A673 (cell line): ENCODE data around the gene CREB3L1. TPM values are rescaled to one million over a fixed set of nuclear protein-coding genes. Genes with fewer than 3 reads are reported as not detected.

Experiments used
- BruUV-seq: library from RNA; stranded (reverse); fragments of 400-500 nt; replicated peaks from 2 replicates; lab custom pipeline; 2021; lab: Mats Ljungman, UMichigan
- CTCF ChIA-PET: fragments of 300-600 bp; sonication (Branson Sonifier 250); formaldehyde crosslinking; loops from one replicate; lab custom pipeline; 2022; ENCODE audit warnings: antibody characterized with exemption; lab: Charles Lee
- POLR2A ChIA-PET: fragments of 300-600 bp; sonication (Branson Sonifier 250); formaldehyde crosslinking; loops from one replicate; lab custom pipeline; 2022; ENCODE audit warnings: antibody characterized with exemption; ENCODE audit not compliant: low non-redundant PET; lab: Charles Lee
- DNase-seq: peaks from one replicate; pipeline ENCODE4 v3.0.0-alpha.2; 2015; ENCODE audit warnings: low spot score
- H3K27ac ChIP-seq: fragments of 200-600 bp; sonication (generic); 2 replicates; pipeline ENCODE4 v1.5.1; 2016; ENCODE audit warnings: mixed run types, low read depth, mild to moderate bottlenecking, mixed read lengths, antibody characterized with exemption, low read length; ENCODE audit not compliant: poor library complexity, severe bottlenecking
- H3K27me3 ChIP-seq: fragments of 200-600 bp; sonication (generic); replicated peaks from 2 replicates; pipeline ENCODE4 v1.6.1; 2017; ENCODE audit warnings: mixed run types, low read depth, mild to moderate bottlenecking, mixed read lengths, antibody characterized with exemption, low read length; ENCODE audit not compliant: insufficient read depth, poor library complexity
- H3K36me3 ChIP-seq: fragments of 200-600 bp; sonication (generic); 2 replicates; pipeline ENCODE4 v1.6.1; 2016; ENCODE audit warnings: mixed run types, mild to moderate bottlenecking, mixed read lengths, antibody characterized with exemption, low read length; ENCODE audit not compliant: insufficient read depth, poor library complexity, severe bottlenecking
- H3K4me1 ChIP-seq: fragments of 200-600 bp; sonication (generic); 2 replicates; pipeline ENCODE4 v1.6.1; 2017; ENCODE audit warnings: mixed run types, mild to moderate bottlenecking, mixed read lengths, antibody characterized with exemption, low read length; ENCODE audit not compliant: insufficient read depth, poor library complexity, severe bottlenecking
- H3K4me3 ChIP-seq: fragments of 200-600 bp; sonication (generic); 2 replicates; pipeline ENCODE4 v1.5.1; 2016; ENCODE audit warnings: low read depth, mixed run types, mild to moderate bottlenecking, mixed read lengths, low read length; ENCODE audit not compliant: poor library complexity, severe bottlenecking
- H3K9me3 ChIP-seq: fragments of 200-600 bp; sonication (generic); 2 replicates; pipeline ENCODE4 v1.6.1; 2016; ENCODE audit warnings: mixed run types, low read depth, mild to moderate bottlenecking, mixed read lengths, antibody characterized with exemption, low read length; ENCODE audit not compliant: poor library complexity, severe bottlenecking
- EZH2 ChIP-seq: fragments of 200-600 bp; sonication (generic); IDR thresholded peaks from 2 replicates; pipeline ENCODE4 v1.6.1; 2017; ENCODE audit warnings: borderline replicate concordance, low read depth, mild to moderate bottlenecking, mixed read lengths, antibody characterized with exemption, low read length; ENCODE audit not compliant: poor library complexity, severe bottlenecking
- intact Hi-C: fragments of 100-400 bp; cut with micrococcal nuclease; formaldehyde crosslinking; loops from one replicate; pipeline ENCODE4 v1.10.0; 2022; ENCODE audit not compliant: unreplicated experiment
- total RNA-seq: library from RNA; stranded (reverse); gene quantifications from 2 replicates; pipeline ENCODE4 v1.2.3, GENCODE V29; 2021
- TF ChIP-seq, protein P1 (sequence below): fragments of 300-800, 200-600 bp; sonication (generic); conservative IDR thresholded peaks from 2 replicates; pipeline ENCODE4 v1.5.1; 2017; ENCODE audit warnings: low read depth, mild to moderate bottlenecking, antibody characterized with exemption, low read length, moderate library complexity, mixed read lengths

CREB3L1 gene
- total RNA-seq, 1 experiment from 2014 or later, result 3.5 TPM

DNA sequence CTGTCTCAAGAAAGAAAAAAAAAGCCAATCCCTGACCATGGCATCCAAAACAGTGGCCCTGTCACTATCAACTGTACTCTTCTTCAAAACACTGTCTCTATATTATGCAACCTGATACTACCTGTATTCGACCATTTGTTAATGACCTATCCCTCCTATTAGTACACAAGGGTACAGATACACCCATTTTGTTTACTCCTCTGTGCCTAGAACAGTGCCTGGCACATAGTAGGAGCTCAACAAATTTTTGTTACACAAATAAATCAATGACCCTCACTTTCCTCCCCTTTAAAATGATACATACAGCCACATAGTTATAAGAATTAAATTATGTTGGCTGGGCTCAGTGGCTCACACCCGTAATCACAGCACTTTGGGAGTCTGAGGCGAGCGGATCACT lies 13.4 kb upstream of the CREB3L1 start:
- BruUV-seq, result no TSS peak
- Histone ChIP-seq H3K9me3 (no peaks in the 10 kb centered on the region), H3K27ac (no peak overlapping the region), H3K4me1 (peaks cover 4% of the 10 kb centered on the region), H3K27me3 (no peaks in the 10 kb centered on the region), H3K4me3 (no peak overlapping the region), H3K36me3 (no peaks in the 10 kb centered on the region)
- TF ChIP-seq, protein P1, sequence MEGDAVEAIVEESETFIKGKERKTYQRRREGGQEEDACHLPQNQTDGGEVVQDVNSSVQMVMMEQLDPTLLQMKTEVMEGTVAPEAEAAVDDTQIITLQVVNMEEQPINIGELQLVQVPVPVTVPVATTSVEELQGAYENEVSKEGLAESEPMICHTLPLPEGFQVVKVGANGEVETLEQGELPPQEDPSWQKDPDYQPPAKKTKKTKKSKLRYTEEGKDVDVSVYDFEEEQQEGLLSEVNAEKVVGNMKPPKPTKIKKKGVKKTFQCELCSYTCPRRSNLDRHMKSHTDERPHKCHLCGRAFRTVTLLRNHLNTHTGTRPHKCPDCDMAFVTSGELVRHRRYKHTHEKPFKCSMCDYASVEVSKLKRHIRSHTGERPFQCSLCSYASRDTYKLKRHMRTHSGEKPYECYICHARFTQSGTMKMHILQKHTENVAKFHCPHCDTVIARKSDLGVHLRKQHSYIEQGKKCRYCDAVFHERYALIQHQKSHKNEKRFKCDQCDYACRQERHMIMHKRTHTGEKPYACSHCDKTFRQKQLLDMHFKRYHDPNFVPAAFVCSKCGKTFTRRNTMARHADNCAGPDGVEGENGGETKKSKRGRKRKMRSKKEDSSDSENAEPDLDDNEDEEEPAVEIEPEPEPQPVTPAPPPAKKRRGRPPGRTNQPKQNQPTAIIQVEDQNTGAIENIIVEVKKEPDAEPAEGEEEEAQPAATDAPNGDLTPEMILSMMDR, result no peak
- no peak for TF ChIP-seq EZH2
- POLR2A ChIA-PET, result no interaction called here
- CTCF ChIA-PET, result no interaction called here
- intact Hi-C loops, result no loop called here
- DNase-seq, result no peak

DNA sequence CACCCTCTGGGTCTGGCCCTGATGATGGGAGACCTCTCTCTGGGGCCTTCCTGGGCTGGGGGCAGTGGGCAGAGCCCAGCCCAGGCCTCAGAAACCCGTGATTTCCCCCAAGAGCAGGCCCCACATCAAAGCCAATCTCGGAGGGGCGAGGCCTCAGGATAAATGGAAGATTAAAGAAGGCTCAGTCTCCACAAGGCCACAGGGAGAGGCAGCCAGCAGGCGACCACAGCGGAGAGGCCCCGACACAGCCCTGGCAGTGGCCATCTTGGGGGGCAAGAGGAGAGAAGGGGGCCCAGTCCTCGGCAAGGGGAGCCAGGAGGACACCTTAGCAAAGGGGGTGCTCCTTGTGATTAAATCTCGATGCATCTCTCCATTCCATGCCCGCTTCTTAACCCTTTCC lies 12.5 kb upstream of the CREB3L1 start:
- no peaks in the 10 kb centered on the region for H3K9me3 ChIP-seq
- no peak overlapping the region for H3K27ac ChIP-seq
- intact Hi-C loops, result no loop called here
- peaks cover 4% of the 10 kb centered on the region for H3K4me1 ChIP-seq
- ChIA-PET CTCF (no interaction called here), POLR2A (no interaction called here)
- no peaks in the 10 kb centered on the region for H3K27me3 ChIP-seq
- TF ChIP-seq EZH2, result no peak
- TF ChIP-seq, protein P1, result no peak
- no peaks in the 10 kb centered on the region for H3K36me3 ChIP-seq
- DNase-seq, result no peak
- BruUV-seq, result no TSS peak
- no peak overlapping the region for H3K4me3 ChIP-seq

DNA sequence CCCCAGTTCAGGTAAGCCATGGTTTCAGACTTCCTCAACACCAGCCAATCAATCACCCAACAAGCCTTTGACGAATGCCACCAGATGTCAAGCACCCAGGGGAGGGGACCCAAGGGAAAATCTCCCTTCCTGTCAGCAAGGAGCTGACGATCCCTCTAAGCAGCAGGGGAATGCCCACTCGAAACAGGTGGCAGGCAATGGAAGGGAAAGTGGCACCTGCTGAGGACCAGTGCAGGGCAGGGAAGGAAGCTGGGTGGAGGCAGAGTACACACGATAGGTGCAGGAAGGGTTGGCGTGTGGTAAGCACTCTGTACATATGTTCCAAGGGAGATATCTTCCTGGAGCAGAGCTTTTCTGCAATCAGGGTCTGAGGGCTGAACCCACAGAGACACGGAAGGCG lies 11.7 kb upstream of the CREB3L1 start:
- TF ChIP-seq, protein P1, result no peak
- no peak for TF ChIP-seq EZH2
- no peaks in the 10 kb centered on the region for H3K27me3 ChIP-seq
- CTCF ChIA-PET, result interaction anchor here (0.6 kb wide), 1 partner anchor 12 kb away, joined by 3 read pairs; no protein-coding TSS in a partner anchor
- intact Hi-C loops, result no loop called here
- no peak for DNase-seq
- H3K4me1 ChIP-seq, result peaks cover 4% of the 10 kb centered on the region
- no TSS peak for BruUV-seq
- POLR2A ChIA-PET, result no interaction called here
- no peaks in the 10 kb centered on the region for H3K9me3 ChIP-seq
- no peak overlapping the region for H3K27ac ChIP-seq
- H3K4me3 ChIP-seq, result no peak overlapping the region
- H3K36me3 ChIP-seq, result no peaks in the 10 kb centered on the region
